Measurements from ENCODE around the gene GPRC5D. TPM values are rescaled to one million over a fixed set of nuclear protein-coding genes. Genes with fewer than 3 reads are reported as not detected.
A peak's percentile ranks its signal among the peaks of the same experiment; 100 is the strongest.

The GPRC5D gene
- total and polyA plus RNA-seq, 3 donors from 2014 or later: 0.68 to 5.5 (median 4.0) TPM

DNA sequence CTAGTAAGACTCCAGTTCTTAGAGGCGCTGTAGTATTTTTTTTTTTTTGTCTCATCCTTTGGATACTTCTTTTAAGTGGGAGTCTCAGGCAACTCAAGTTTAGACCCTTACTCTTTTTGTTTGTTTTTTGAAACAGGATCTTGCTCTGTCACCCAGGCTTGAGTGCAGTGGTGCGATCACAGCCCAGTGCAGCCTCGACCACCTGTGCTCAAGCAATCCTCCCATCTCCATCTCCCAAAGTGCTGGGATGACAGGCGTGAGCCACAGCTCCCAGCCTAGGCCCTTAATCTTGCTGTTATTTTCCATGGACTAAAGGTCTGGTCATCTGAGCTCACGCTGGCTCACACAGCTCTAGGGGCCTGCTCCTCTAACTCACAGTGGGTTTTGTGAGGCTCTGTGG is 39.3 kb downstream of the GPRC5D start:
- WGBS, 2 donors: 92 to 100% methylated on average over 5 of the region's 5 CpGs

DNA sequence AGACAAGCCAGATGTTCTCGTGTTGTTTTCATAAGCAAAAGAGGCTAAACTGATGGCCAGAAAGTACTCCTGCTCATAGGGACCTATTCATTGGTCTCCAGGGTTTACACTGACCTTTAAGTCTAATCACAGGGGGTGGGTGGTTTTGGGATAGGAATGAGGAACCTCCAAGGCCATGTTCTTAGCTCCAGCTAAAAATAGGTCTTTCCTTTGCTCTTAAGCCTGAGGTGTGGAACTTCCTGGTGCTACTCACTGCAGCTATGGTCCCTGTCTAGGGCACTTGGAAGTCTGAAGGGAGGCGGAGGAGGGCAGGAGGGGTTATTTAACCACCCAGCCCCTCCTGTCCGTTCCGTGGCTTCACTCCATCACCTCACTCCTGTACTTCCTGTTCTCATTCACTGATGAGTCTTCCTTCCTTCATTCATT is 42.0 kb downstream of the GPRC5D start:
- Histone ChIP-seq H3K9me3 (no peaks in the 10 kb centered on the region), H3K36me3 (ENCODE audit: low read depth, missing control alignments) (no peaks in the 10 kb centered on the region), H3K4me3 (no peak overlapping the region), H3K27ac (peak overlapping the region; percentile 41 to 69), H3K27me3 (no peaks in the 10 kb centered on the region), H3K4me1 (peaks cover 10% of the 10 kb centered on the region)
- DNase-seq: peak; percentile 41
- intact Hi-C loops (cut with DNase I; ENCODE audit: low total_unique reads): loop anchor here (10.0 kb wide), 3 partner anchors 75 to 295 kb away; no protein-coding TSS in a partner anchor
- 44 to 45% methylated on average over 4 of the region's 4 CpGs for WGBS, 2 donors
- TF ChIP-seq, protein P1, sequence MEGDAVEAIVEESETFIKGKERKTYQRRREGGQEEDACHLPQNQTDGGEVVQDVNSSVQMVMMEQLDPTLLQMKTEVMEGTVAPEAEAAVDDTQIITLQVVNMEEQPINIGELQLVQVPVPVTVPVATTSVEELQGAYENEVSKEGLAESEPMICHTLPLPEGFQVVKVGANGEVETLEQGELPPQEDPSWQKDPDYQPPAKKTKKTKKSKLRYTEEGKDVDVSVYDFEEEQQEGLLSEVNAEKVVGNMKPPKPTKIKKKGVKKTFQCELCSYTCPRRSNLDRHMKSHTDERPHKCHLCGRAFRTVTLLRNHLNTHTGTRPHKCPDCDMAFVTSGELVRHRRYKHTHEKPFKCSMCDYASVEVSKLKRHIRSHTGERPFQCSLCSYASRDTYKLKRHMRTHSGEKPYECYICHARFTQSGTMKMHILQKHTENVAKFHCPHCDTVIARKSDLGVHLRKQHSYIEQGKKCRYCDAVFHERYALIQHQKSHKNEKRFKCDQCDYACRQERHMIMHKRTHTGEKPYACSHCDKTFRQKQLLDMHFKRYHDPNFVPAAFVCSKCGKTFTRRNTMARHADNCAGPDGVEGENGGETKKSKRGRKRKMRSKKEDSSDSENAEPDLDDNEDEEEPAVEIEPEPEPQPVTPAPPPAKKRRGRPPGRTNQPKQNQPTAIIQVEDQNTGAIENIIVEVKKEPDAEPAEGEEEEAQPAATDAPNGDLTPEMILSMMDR (IDR thresholded peaks at IDR 0.05): no peak
- no peak for TF ChIP-seq POLR2A (IDR thresholded peaks at IDR 0.05)

More for the DNA sequence above, 39.3 kb downstream of the GPRC5D start:
- no peak for DNase-seq
- Histone ChIP-seq H3K27ac (no peak overlapping the region), H3K9me3 (no peaks in the 10 kb centered on the region), H3K36me3 (ENCODE audit: low read depth, missing control alignments) (no peaks in the 10 kb centered on the region), H3K4me1 (peaks cover 10% of the 10 kb centered on the region), H3K27me3 (no peaks in the 10 kb centered on the region), H3K4me3 (no peak overlapping the region)
- no peak for TF ChIP-seq POLR2A (IDR thresholded peaks at IDR 0.05)
- TF ChIP-seq, protein P1 (IDR thresholded peaks at IDR 0.05): no peak
- intact Hi-C loops (cut with DNase I; ENCODE audit: low total_unique reads): loop anchor here (10.0 kb wide), 3 partner anchors 72 to 292 kb away; no protein-coding TSS in a partner anchor

DNA sequence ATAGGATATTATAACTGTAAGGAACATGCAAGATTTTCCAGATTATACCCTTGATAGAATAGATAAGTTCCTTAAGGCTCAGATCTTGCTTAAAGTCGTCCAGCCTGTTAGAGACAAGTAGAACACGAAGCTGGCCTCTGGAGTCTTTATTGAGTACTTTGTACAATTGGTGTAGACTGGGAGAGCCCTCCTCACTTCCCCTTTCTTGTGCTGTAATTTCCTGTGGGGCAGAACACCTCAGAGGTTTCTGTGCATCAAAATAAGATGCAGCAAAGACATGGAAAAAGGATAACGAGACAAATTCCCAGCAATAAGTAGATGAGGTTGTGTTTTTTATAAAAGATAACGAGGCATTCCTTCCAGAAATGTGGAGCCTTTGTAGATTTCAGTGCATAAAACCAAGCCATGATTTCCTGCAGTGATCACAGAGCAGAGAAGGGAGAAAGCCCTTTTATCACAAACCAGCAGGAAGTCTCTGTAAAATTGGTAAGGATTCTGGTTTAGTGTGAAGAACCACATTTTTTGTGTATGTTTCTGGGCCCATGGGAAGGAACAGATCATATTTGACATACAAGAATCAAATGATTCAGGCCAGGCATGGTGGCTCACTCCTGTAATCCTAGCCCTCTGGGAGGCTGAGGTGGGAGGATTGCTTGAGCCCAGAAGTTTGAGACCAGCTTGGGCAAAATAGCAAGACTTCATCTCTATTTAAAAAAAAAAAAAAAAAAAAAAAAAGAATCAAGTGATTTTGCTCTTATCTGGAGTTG is 42.6 kb downstream of the GPRC5D start:
- intact Hi-C loops (cut with DNase I; ENCODE audit: low total_unique reads): no loop called here
- Histone ChIP-seq H3K4me1 (peaks cover 10% of the 10 kb centered on the region), H3K4me3 (no peak overlapping the region), H3K27ac (peak overlapping the region in 1 of 2 donors; percentile 69), H3K36me3 (ENCODE audit: low read depth, missing control alignments) (no peaks in the 10 kb centered on the region), H3K9me3 (no peaks in the 10 kb centered on the region), H3K27me3 (no peaks in the 10 kb centered on the region)
- WGBS, 2 donors: 51 to 56% methylated on average over 4 of the region's 4 CpGs
- DNase-seq: no peak
- TF ChIP-seq, protein P1 (IDR thresholded peaks at IDR 0.05): no peak
- no peak for TF ChIP-seq POLR2A (IDR thresholded peaks at IDR 0.05)

DNA sequence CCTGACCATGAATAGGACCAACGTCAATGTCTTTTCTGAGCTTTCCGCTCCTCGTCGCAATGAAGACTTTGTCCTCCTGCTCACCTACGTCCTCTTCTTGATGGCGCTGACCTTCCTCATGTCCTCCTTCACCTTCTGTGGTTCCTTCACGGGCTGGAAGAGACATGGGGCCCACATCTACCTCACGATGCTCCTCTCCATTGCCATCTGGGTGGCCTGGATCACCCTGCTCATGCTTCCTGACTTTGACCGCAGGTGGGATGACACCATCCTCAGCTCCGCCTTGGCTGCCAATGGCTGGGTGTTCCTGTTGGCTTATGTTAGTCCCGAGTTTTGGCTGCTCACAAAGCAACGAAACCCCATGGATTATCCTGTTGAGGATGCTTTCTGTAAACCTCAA is 43.3 kb downstream of the GPRC5D start:
- peak overlapping the region in 1 of 2 donors; percentile 69 for H3K27ac ChIP-seq
- no peaks in the 10 kb centered on the region for H3K9me3 ChIP-seq
- intact Hi-C loops (cut with DNase I; ENCODE audit: low total_unique reads): no loop called here
- H3K4me1 ChIP-seq: peaks cover 10% of the 10 kb centered on the region
- TF ChIP-seq, protein P1 (IDR thresholded peaks at IDR 0.05): no peak
- no peak for TF ChIP-seq POLR2A (IDR thresholded peaks at IDR 0.05)
- whole genome bisulfite sequencing, 2 donors: 92 to 96% methylated on average over 12 of the region's 12 CpGs
- H3K36me3 ChIP-seq (ENCODE audit: low read depth, missing control alignments): no peaks in the 10 kb centered on the region
- DNase-seq: no peak
- H3K4me3 ChIP-seq: no peak overlapping the region
- H3K27me3 ChIP-seq: no peaks in the 10 kb centered on the region

Measured in testis (tissue), 3 donors.